ENCODE measurements around the gene RMND5B. TPM values are rescaled to one million over a fixed set of nuclear protein-coding genes. Genes with fewer than 3 reads are reported as not detected.

Gene RMND5B
- total RNA-seq, 2 donors from 2014 or later: 25.7 to 49.8 TPM

GRCh38 chr5:178121391-178122276 is 9.2 kb upstream of the RMND5B start:
- peaks cover 13% of the 10 kb centered on the region for H3K4me1 ChIP-seq
- 73 to 75% methylated on average over 31 to 37 of the region's 38 CpGs for WGBS, 2 donors
- H3K27ac ChIP-seq: peak overlapping the region in 1 of 4 donors; percentile 5
- no peak overlapping the region for H3K4me3 ChIP-seq
- peak in 1 of 4 donors; percentile 9 for DNase-seq
- TF ChIP-seq CTCF (IDR thresholded peaks at IDR 0.05): no peak
- no peak for TF ChIP-seq POLR2A (IDR thresholded peaks at IDR 0.05)
- no peak for ATAC-seq
- no peaks in the 10 kb centered on the region for H3K36me3 ChIP-seq (replicated peaks in 1 of 2; ENCODE audit: insufficient read depth in 1 of 2, low read depth in 2 of 2)
- H3K27me3 ChIP-seq: no peaks in the 10 kb centered on the region
- no peaks in the 10 kb centered on the region for H3K9me3 ChIP-seq
- intact Hi-C loops (cut with DNase I): loop anchor here (10.0 kb wide), 1 partner anchor 83 kb away; the partner anchor contains the start of gene HNRNPAB

GRCh38 chr5:178122346-178122745 is 8.5 kb upstream of the RMND5B start:
- H3K9me3 ChIP-seq: no peaks in the 10 kb centered on the region
- no peak overlapping the region for H3K4me3 ChIP-seq
- ATAC-seq (no peak), DNase-seq (no peak)
- no peaks in the 10 kb centered on the region for H3K27me3 ChIP-seq
- 89 to 95% methylated on average over 5 of the region's 5 CpGs for whole genome bisulfite sequencing, 2 donors
- H3K27ac ChIP-seq: no peak overlapping the region
- H3K36me3 ChIP-seq (replicated peaks in 1 of 2; ENCODE audit: insufficient read depth in 1 of 2, low read depth in 2 of 2): no peaks in the 10 kb centered on the region
- intact Hi-C loops (cut with DNase I): loop anchor here (10.0 kb wide), 1 partner anchor 82 kb away; the partner anchor contains the start of gene HNRNPAB
- peaks cover 13% of the 10 kb centered on the region for H3K4me1 ChIP-seq
- TF ChIP-seq POLR2A (IDR thresholded peaks at IDR 0.05) (no peak), CTCF (IDR thresholded peaks at IDR 0.05) (no peak)

GRCh38 chr5:178123094-178123965 is 7.5 kb upstream of the RMND5B start:
- no peak for DNase-seq

More at GRCh38 chr5:178123094-178123965, 7.5 kb upstream of the RMND5B start:
- ATAC-seq: no peak
- WGBS, 2 donors: 87 to 94% methylated on average over 4 to 13 of the region's 13 CpGs
- intact Hi-C loops (cut with DNase I): loop anchor here (10.0 kb wide), 1 partner anchor 81 kb away; the partner anchor contains the start of gene HNRNPAB
- Histone ChIP-seq H3K27me3 (no peaks in the 10 kb centered on the region), H3K27ac (no peak overlapping the region), H3K9me3 (no peaks in the 10 kb centered on the region), H3K36me3 (replicated peaks in 1 of 2; ENCODE audit: insufficient read depth in 1 of 2, low read depth in 2 of 2) (no peaks in the 10 kb centered on the region), H3K4me3 (no peak overlapping the region), H3K4me1 (peaks cover 13% of the 10 kb centered on the region)
- TF ChIP-seq POLR2A (IDR thresholded peaks at IDR 0.05) (no peak), CTCF (IDR thresholded peaks at IDR 0.05) (no peak)

All from body of pancreas (tissue), 4 donors.